IPS DF 6.9 (cell line): ENCODE measurements around the gene DONSON.
"Not testable (repeated sequence)": the region's sequence is repeated elsewhere in the genome, so short reads cannot be mapped to it uniquely, and the experiment has no call there.

Source experiments
- DNase-seq: peaks from one replicate; pipeline ENCODE4 v3.0.0-alpha.2; 2013; ENCODE audit warnings: low read depth, low spot score
- H3K27ac ChIP-seq: one replicate; pipeline ENCODE4 v1.5.1; 2013; ENCODE audit warnings: low read length, control low read depth
- H3K27me3 ChIP-seq: 2 replicates; pipeline ENCODE4 v1.6.1; 2013; ENCODE audit warnings: mild to moderate bottlenecking, low read length; ENCODE audit not compliant: control insufficient read depth, insufficient read depth
- H3K36me3 ChIP-seq: 2 replicates; pipeline ENCODE4 v1.6.1; 2013; ENCODE audit warnings: low read length; ENCODE audit not compliant: control insufficient read depth, insufficient read depth
- H3K4me1 ChIP-seq: 2 replicates; pipeline ENCODE4 v1.6.1; 2013; ENCODE audit warnings: low read length; ENCODE audit not compliant: control insufficient read depth, insufficient read depth
- H3K4me3 ChIP-seq: 2 replicates; pipeline ENCODE4 v1.5.1; 2013; ENCODE audit warnings: mild to moderate bottlenecking, low read length
- H3K9me3 ChIP-seq: 2 replicates; pipeline ENCODE4 v1.6.1; 2013; ENCODE audit warnings: low read length, inconsistent platforms; ENCODE audit not compliant: control insufficient read depth, insufficient read depth
- WGBS: extraction: QIAGEN DNeasy Blood & Tissue Kit; methylation state at CpG from one replicate; pipeline ENCODE4 v1.1.7; 2013; ENCODE audit warnings: mixed read lengths, missing lambda C conversion rate; ENCODE audit not compliant: insufficient read length, insufficient coverage; 5-methylcytosine and 5-hydroxymethylcytosine counted together

The DONSON gene

DNA sequence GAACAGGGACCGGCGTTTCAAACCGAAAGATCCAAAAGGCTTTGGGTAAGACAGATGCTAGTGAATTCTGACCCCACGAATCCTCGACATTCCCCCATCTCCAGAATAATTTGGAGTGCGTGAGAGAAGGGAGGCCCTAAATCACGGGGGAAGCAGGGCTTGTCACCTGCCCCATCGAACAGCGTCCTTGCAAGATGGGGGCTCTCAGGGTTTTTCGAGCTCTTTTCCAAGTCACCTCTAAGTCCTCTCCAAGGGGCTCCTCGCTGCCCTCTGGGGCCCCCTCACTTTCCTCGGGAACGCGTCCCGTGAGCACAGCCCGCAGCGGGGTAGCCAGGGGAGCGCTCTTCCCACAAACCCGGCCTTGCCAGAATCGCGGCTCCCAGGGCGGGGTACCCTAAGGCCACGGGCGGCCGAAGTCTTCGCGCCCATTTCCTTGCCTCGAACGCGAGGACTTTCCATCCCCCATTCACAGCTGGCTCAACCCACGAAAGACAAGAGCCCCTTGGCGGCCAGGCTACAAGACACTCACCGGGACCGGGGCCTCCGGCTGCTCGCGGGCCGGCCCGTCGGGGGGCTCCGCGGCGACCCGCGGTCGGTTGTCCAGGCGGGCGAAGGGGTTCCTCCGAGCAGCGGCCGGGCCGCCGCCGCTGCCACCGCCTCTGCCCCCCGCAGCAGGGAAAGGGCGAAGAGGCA is 546 bp downstream of the DONSON start:
- Histone ChIP-seq H3K36me3 (no peaks in the 10 kb centered on the region), H3K4me1 (no peaks in the 10 kb centered on the region), H3K9me3 (no peaks in the 10 kb centered on the region), H3K27me3 (no peaks in the 10 kb centered on the region), H3K4me3 (peak overlapping the region; percentile 80), H3K27ac (no peak overlapping the region)
- WGBS = no CpG with 5 or more reads among the region's 57 CpGs
- DNase-seq = no peak

DNA sequence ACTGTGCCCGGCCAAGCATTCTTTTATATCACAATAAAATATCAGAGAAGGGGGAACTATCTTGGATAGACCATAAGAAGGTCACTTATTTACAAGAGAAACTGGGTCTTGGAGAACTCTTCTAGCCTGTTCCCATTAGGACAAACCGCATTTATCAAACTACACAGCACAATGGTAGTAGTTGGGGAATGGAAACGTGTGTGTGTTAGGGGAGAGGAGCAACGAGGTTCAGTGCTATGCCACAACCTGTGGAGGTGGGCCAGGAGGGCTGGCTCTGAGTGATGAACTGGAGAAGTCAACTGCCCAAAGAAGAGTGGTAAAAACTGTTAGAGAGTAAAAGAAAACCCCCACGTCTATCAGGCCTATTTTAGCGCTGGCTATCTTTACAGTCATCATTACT is 1.6 kb downstream of the DONSON start:
- Histone ChIP-seq H3K4me1 (no peaks in the 10 kb centered on the region), H3K36me3 (no peaks in the 10 kb centered on the region; the same call in 1 of the 2 replicates), H3K4me3 (no peak overlapping the region), H3K9me3 (no peaks in the 10 kb centered on the region), H3K27ac (no peak overlapping the region), H3K27me3 (no peaks in the 10 kb centered on the region)
- WGBS = no CpG with 5 or more reads among the region's 6 CpGs
- no peak for DNase-seq

DNA sequence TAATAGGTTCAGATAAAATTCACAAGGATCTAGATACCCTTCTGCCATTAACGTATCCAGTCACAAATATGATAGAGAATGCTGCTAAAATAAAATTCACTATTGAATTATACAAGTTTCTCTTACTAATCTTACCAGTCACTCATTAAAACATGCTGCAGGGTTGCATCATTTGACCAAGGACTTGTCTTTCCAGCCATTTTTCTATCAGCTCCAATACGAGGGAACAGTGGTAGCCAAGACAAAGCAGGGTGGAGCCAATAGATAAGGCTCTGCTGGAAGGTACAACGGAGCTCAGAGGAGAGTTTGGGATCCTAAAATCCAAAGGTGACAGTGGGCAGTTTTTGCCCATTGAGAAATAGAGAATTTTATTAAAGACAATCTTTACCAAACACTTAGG is 4.0 kb downstream of the DONSON start:
- WGBS = no CpG with 5 or more reads among the region's 3 CpGs
- DNase-seq = no peak

DNA sequence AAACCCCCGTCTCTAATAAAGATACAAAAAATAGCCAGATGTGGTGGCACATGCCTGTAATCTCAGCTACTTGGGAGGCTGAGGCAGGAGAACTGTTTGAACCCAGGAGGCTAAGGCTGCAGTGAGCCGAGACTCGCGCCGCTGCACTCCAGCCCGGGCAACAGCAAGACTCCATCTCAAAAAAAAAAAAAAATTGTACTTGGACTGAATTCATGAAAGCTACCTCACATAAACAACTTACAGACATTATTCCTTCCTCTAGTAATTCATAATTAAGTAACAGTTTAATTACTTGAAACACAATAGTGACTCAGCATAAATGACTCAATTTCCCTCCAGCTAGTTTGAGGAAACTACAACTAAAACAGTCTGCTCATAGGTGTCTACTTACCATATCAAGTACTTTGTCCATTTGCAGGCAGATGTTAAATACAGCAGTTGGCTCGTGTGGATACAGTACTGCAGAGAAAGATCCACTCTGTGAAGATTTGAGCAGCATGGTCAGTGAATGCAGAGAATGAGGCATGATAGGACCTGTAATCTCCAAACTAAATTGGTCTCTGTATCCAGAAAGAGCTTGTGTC is 9.4 kb downstream of the DONSON start:
- DNase-seq = no peak
- no peak overlapping the region for H3K27ac ChIP-seq
- no CpG with 5 or more reads among the region's 7 CpGs for WGBS

More for the DNA sequence above, 4.0 kb downstream of the DONSON start:
- Histone ChIP-seq H3K9me3 (no peaks in the 10 kb centered on the region), H3K4me1 (no peaks in the 10 kb centered on the region), H3K27me3 (no peaks in the 10 kb centered on the region), H3K4me3 (no peak overlapping the region), H3K36me3 (peaks cover 4% of the 10 kb centered on the region; the same call in 1 of the 2 replicates), H3K27ac (no peak overlapping the region)

DNA sequence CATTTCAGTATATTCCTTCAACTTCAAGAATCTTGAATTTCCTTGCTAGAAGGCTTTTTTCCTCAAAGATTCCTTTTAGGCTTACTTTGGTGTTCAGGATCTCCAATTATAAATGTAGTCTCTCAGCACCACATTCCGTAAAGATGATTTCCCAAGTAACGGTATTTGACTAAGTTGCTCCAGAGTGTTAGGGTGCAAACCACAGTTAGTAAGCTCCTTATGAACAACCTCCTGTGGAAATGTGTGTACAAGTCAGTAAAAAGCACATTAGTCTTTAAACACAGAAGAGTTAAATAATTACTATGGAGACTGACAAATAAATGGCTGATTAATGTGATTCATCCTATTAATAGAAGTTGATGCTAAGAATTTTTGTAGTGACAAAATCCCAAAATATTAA is 10.3 kb downstream of the DONSON start:
- Histone ChIP-seq H3K4me1 (no peaks in the 10 kb centered on the region), H3K27me3 (no peaks in the 10 kb centered on the region), H3K9me3 (no peaks in the 10 kb centered on the region), H3K36me3 (peaks cover 8% of the 10 kb centered on the region; the same call in 1 of the 2 replicates), H3K4me3 (no peak overlapping the region), H3K27ac (no peak overlapping the region)
- no peak for DNase-seq
- no CpG with 5 or more reads among the region's 2 CpGs for WGBS

More for the DNA sequence above, 9.4 kb downstream of the DONSON start:
- Histone ChIP-seq H3K36me3 (peaks cover 8% of the 10 kb centered on the region; the same call in 1 of the 2 replicates), H3K4me1 (no peaks in the 10 kb centered on the region), H3K4me3 (no peak overlapping the region), H3K9me3 (no peaks in the 10 kb centered on the region), H3K27me3 (no peaks in the 10 kb centered on the region)

DNA sequence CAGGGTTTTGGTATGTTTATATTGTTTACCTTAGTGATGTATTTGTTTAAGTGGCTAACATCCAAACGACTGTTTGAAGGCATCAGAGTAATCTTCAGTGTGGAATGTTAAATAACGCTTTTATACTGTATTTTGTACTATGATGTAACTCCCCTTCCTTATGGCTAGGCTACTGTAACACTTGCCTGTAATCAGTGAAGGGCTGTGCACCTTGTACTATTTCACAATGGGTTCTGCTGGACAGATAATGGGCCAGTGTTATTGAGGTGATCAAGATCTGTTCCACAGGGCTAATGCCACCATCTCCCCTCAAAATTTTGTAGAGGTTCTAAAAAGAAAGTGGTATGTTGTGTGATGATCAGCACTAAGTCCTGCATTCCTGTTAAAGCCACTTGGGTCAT is 11.7 kb downstream of the DONSON start:
- no CpG with 5 or more reads among the region's 2 CpGs for WGBS
- DNase-seq = not testable (repeated sequence)
- peaks cover 11% of the 10 kb centered on the region; the same call in 1 of the 2 replicates for H3K36me3 ChIP-seq

DNA sequence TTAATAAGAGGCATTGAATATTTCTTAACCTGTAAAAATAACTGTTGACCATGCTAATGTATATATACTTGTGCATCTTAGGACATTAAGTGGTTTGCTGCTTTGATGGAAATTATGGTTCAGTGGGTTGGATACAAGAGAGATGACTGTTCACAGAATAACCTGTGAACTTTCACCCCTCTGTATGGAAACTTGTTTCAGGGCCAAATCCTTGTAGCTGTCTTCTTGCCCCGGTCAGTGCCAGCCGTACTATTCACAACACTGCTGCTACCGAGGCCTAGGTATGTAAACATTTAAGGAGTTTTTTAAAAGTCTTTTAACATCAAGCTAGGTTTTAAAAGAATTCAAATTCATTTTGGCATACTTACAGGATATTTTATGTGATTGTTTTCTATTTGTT is 16.1 kb downstream of the DONSON start:
- no peak overlapping the region for H3K27ac ChIP-seq
- H3K4me3 ChIP-seq = no peak overlapping the region
- H3K36me3 ChIP-seq = peaks cover 17% of the 10 kb centered on the region; the same call in 1 of the 2 replicates
- H3K9me3 ChIP-seq = no peaks in the 10 kb centered on the region
- no peaks in the 10 kb centered on the region for H3K4me1 ChIP-seq
- WGBS = no CpG with 5 or more reads among the region's 3 CpGs
- DNase-seq = no peak
- H3K27me3 ChIP-seq = no peaks in the 10 kb centered on the region

More for the DNA sequence above, 11.7 kb downstream of the DONSON start:
- H3K27me3 ChIP-seq, H3K9me3 ChIP-seq, H3K4me1 ChIP-seq, H3K27ac ChIP-seq, H3K4me3 ChIP-seq: not testable (repeated sequence)

DNA sequence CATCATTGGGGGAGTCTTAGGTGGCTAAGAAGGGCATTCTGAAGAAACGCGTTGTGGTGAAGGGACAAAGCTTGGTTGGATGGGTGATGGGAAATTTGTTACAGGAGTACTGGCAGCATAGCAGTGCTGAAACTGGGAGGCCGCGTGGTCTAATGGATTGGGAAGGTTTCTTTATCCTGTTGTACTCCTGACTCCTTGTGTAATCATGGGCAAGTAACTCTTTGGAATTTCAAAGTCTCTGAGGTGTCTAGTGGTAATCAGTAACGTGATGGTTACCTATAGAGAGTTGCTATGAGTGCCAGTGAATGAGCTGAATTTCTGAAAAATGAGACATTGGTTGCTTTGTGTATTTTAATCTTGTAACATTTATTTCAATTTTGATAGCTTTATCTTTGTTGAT is 18.5 kb downstream of the DONSON start:
- WGBS = no CpG with 5 or more reads among the region's 5 CpGs
- Histone ChIP-seq H3K27me3 (no peaks in the 10 kb centered on the region), H3K4me1 (no peaks in the 10 kb centered on the region), H3K27ac (no peak overlapping the region), H3K4me3 (no peak overlapping the region), H3K36me3 (peaks cover 15% of the 10 kb centered on the region; the same call in 1 of the 2 replicates), H3K9me3 (no peaks in the 10 kb centered on the region)
- no peak for DNase-seq

DNA sequence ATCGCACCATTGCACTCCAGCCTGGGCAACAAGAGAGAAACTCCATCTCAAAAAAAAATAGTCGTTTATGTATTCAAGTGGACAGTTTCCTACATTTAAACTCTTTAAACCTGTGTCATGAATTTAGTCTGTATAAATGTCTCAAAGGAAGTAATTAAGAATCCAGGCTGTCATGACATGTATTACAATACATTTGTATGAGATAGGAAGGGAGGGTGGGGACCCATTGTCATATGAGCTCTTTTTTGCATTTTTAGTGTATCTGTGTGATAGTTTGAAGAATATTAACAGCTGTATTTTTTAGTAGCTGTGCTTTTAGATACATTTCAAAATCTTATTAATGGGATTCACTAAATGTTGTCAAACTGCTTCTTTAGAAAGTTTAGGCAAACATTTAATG is 20.0 kb downstream of the DONSON start:
- no CpG with 5 or more reads among the region's 2 CpGs for WGBS
- Histone ChIP-seq H3K36me3 (peaks cover 12% of the 10 kb centered on the region; the same call in 1 of the 2 replicates), H3K4me1 (no peaks in the 10 kb centered on the region), H3K27me3 (no peaks in the 10 kb centered on the region), H3K9me3 (no peaks in the 10 kb centered on the region), H3K4me3 (no peak overlapping the region), H3K27ac (no peak overlapping the region)
- no peak for DNase-seq

DNA sequence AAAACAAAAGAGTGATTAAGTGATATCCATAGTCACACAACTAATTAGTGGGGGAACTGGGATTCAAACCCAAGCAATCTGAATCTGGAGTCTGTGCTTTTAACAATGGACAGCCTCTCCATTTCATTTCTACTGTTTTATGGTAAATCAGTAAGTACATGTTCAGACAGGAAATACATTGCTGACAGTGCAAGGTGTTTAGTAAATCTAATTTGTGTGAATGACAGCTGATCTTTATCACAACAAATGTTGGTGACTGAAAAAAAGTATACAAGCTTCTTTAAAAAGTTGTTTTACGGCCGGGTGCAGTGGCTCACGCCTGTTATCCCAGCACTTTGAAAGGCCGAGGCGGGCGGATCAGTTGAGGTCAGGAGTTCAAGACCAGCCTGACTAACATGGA is 20.6 kb downstream of the DONSON start:
- peaks cover 12% of the 10 kb centered on the region; the same call in 1 of the 2 replicates for H3K36me3 ChIP-seq
- H3K27me3 ChIP-seq = no peaks in the 10 kb centered on the region
- no peak overlapping the region for H3K4me3 ChIP-seq
- H3K9me3 ChIP-seq = no peaks in the 10 kb centered on the region
- DNase-seq = no peak
- no CpG with 5 or more reads among the region's 6 CpGs for WGBS
- no peaks in the 10 kb centered on the region for H3K4me1 ChIP-seq
- H3K27ac ChIP-seq = no peak overlapping the region
